ENCODE measurements around the gene NIT1. TPM values are rescaled to one million over a fixed set of nuclear protein-coding genes. Genes with fewer than 3 reads are reported as not detected.

Gene NIT1
- total and polyA plus RNA-seq, 2 of the 13 experiments (the other 11 are each of a cell fraction or from before 2014, with no cell fraction given): 22.7 to 31.0 TPM

GRCh38 chr1:161131523-161132409 lies 13.9 kb downstream of the NIT1 start:
- FAIRE-seq (peak; percentile 50), ATAC-seq (peak; percentile 44), DNase-seq (ENCODE audit: low spot score) (no peak)
- Histone ChIP-seq H2AFZ (ENCODE audit: low read length) (no peak overlapping the region), H3K27ac (ENCODE audit: extremely low read length, insufficient read depth, low read length) (peak overlapping the region; percentile 90), H3K36me3 (replicated peaks in 1 of 2; ENCODE audit: control insufficient read depth in 1 of 2, insufficient read depth in 2 of 2, low read length in 2 of 2) (peaks cover 2 to 17% of the 10 kb centered on the region in 2 experiments; a peak in 4 of 5 replicates), H3K79me2 (ENCODE audit: insufficient read depth, low read length) (peaks cover 37% of the 10 kb centered on the region), H4K20me1 (ENCODE audit: insufficient read depth, low read length) (no peaks in the 10 kb centered on the region), H3K4me1 (ENCODE audit: insufficient read depth, low read length) (peaks cover 27% of the 10 kb centered on the region), H3K4me2 (ENCODE audit: low read depth, low read length) (peak overlapping the region; percentile 72), H3K4me3 (replicated peaks in 1 of 3; ENCODE audit: insufficient read depth in 1 of 3, low read depth in 2 of 3, low read length in 3 of 3) (peak overlapping the region; percentile 79 to 82 (median 80)), H3K9me3 (ENCODE audit: low read length) (no peaks in the 10 kb centered on the region), H3K9ac (ENCODE audit: insufficient read depth, low read depth, low read length) (peak overlapping the region; percentile 85), H3K27me3 (ENCODE audit: control insufficient read depth in 1 of 2, insufficient read depth in 2 of 2, low read length in 2 of 2) (no peaks in the 10 kb centered on the region; a peak in 1 of 5 replicates)
- ChIA-PET CTCF (ENCODE audit: low intra/inter-chr PET ratio, low total read pairs) (no interaction called here), POLR2A (interaction anchor here (0.6 to 3.5 kb wide), 13 partner anchors 9 to 182 kb away, joined by 3 to 43 read pairs (median 7); partner anchors contain the start of genes APOA2, B4GALT3, F11R and KLHDC9)
- BruUV-seq (replicated peaks): no TSS peak
- in situ Hi-C loops (cut with HindIII; ENCODE audit: extremely low pct_ligation_motif_present, low pct_unique_long_range_greater_than_20kb): no loop called here
- intact Hi-C loops (cut with micrococcal nuclease; ENCODE audit: unreplicated experiment): loop anchor here (2.0 to 10.0 kb wide), 2 partner anchors 21 to 137 kb away; partner anchors contain the start of gene UFC1
- 10% methylated on average over 22 of the region's 22 CpGs for WGBS (ENCODE audit: low lambda C conversion rate)
- TF ChIP-seq SALL1 (CRISPR knock-in tag; IDR thresholded peaks at IDR 0.05) (no peak), ZFP1 (CRISPR knock-in tag; IDR thresholded peaks at IDR 0.05) (no peak), PHF21A (CRISPR knock-in tag; IDR thresholded peaks at IDR 0.05) (no peak), ZBTB38 (CRISPR knock-in tag; IDR thresholded peaks at IDR 0.05) (0 out of 2 replicates have a peak, but pooled peaks have one; percentile 21), NFE2 (CRISPR knock-in tag; IDR thresholded peaks at IDR 0.05) (no peak), CERS6 (CRISPR knock-in tag; IDR thresholded peaks at IDR 0.05) (no peak), ZNF281 (CRISPR knock-in tag; IDR thresholded peaks at IDR 0.05; ENCODE audit: borderline replicate concordance) (peak; percentile 42; the same call in 1 of the 2 replicates), NFKB2 (CRISPR knock-in tag; IDR thresholded peaks at IDR 0.05; ENCODE audit: borderline replicate concordance) (no peak), ZNF468 (CRISPR knock-in tag; IDR thresholded peaks at IDR 0.05) (no peak), ARID2 (CRISPR knock-in tag; IDR thresholded peaks at IDR 0.05; ENCODE audit: borderline replicate concordance) (0 out of 2 replicates have a peak, but pooled peaks have one; percentile 84), ERF (CRISPR knock-in tag; IDR thresholded peaks at IDR 0.05) (no peak), SNRNP70 (IDR thresholded peaks at IDR 0.05; ENCODE audit: low read depth, low read length) (no peak), WIZ (CRISPR knock-in tag; IDR thresholded peaks at IDR 0.05) (no peak), ZFP82 (CRISPR knock-in tag; IDR thresholded peaks at IDR 0.05; ENCODE audit: borderline replicate concordance) (0 out of 2 replicates have a peak, but pooled peaks have one; percentile 24), ZBTB4 (CRISPR knock-in tag; IDR thresholded peaks at IDR 0.05; ENCODE audit: borderline replicate concordance) (peak; percentile 50; the same call in 1 of the 2 replicates), TAF15 (IDR thresholded peaks at IDR 0.05; ENCODE audit: low read depth, low read length, poor library complexity, severe bottlenecking) (no peak)
